IMR-90 (cell line): Measurements from ENCODE around the gene TRDMT1. TPM values are rescaled to one million over a fixed set of nuclear protein-coding genes. Genes with fewer than 3 reads are reported as not detected.
A peak's percentile ranks its signal among the peaks of the same experiment; 100 is the strongest.

Experiments
- ATAC-seq: fragments of 200-7000 bp; cut with Tn5 transposase; 2 replicates; pipeline ENCODE4 v1.9.1; 2020; ENCODE audit warnings: low read depth, mild to moderate bottlenecking, moderate library complexity
- BruUV-seq: library from RNA; stranded (reverse); fragments of 400-500 nt; replicated peaks from 2 replicates; lab custom pipeline; 2021; lab: Mats Ljungman, UMichigan
- CTCF ChIA-PET: fragments of 300-600 bp; formaldehyde crosslinking; extraction: SDS; loops from one replicate; lab custom pipeline; 2021; ENCODE audit warnings: antibody characterized with exemption; lab: Yijun Ruan, JAX
- POLR2A ChIA-PET: fragments of 300-600 bp; sonication (Branson Sonifier 250); formaldehyde crosslinking; loops from one replicate; lab custom pipeline; 2022; ENCODE audit warnings: antibody characterized with exemption; ENCODE audit not compliant: unreplicated experiment; lab: Charles Lee
- DNase-seq: peaks from one replicate; pipeline ENCODE4 v3.0.0; 2013
- H2AFZ ChIP-seq: replicated peaks from 2 replicates; pipeline ENCODE3; 2013; ENCODE audit warnings: low read length, mild to moderate bottlenecking; ENCODE audit not compliant: poor library complexity
- H2AK5ac ChIP-seq: 2 replicates; pipeline ENCODE4 v1.6.1; 2013; ENCODE audit warnings: low read depth, low read length, inconsistent platforms
- H2AK9ac ChIP-seq: replicated peaks from 2 replicates; pipeline ENCODE3; 2013; ENCODE audit warnings: mild to moderate bottlenecking, low read depth, low read length, moderate library complexity; ENCODE audit not compliant: poor library complexity
- H2BK120ac ChIP-seq: 2 replicates; pipeline ENCODE4 v1.6.1; 2013; ENCODE audit warnings: low read depth, low read length, inconsistent platforms
- H2BK15ac ChIP-seq: 3 replicates; pipeline ENCODE4 v1.6.1; 2013; ENCODE audit warnings: low read depth, low read length, inconsistent platforms
- H2BK20ac ChIP-seq: 2 replicates; pipeline ENCODE4 v1.6.1; 2013; ENCODE audit warnings: low read depth, mild to moderate bottlenecking, inconsistent platforms, low read length, moderate library complexity
- H2BK5ac ChIP-seq: 2 replicates; pipeline ENCODE4 v1.6.1; 2013; ENCODE audit warnings: mild to moderate bottlenecking, low read depth, low read length, inconsistent platforms; ENCODE audit not compliant: poor library complexity, severe bottlenecking
- H3K14ac ChIP-seq: replicated peaks from 2 replicates; pipeline ENCODE4 v1.6.1; 2013; ENCODE audit warnings: low read depth, low read length, inconsistent platforms
- H3K18ac ChIP-seq: 2 replicates; pipeline ENCODE4 v1.6.1; 2013; ENCODE audit warnings: low read depth, low read length, control low read depth
- H3K23ac ChIP-seq: 2 replicates; pipeline ENCODE4 v1.6.1; 2013; ENCODE audit warnings: low read depth, low read length, inconsistent platforms
- H3K27ac ChIP-seq: 2 replicates; pipeline ENCODE4 v1.5.1; 2013; ENCODE audit warnings: mild to moderate bottlenecking, control low read depth, low read length; ENCODE audit not compliant: insufficient read depth
- H3K27me3 ChIP-seq: 2 replicates; pipeline ENCODE4 v1.6.1; 2013; ENCODE audit warnings: low read length; ENCODE audit not compliant: control insufficient read depth, insufficient read depth
- H3K36me3 ChIP-seq: 2 replicates; pipeline ENCODE4 v1.6.1; 2013; ENCODE audit warnings: low read length, mixed read lengths; ENCODE audit not compliant: control insufficient read depth, insufficient read depth
- H3K4ac ChIP-seq: 2 replicates; pipeline ENCODE4 v1.6.1; 2013; ENCODE audit warnings: low read depth, low read length, inconsistent platforms
- H3K4me1 ChIP-seq: 2 replicates; pipeline ENCODE4 v1.6.1; 2013; ENCODE audit warnings: low read length, mixed read lengths; ENCODE audit not compliant: control insufficient read depth, insufficient read depth
- H3K4me2 ChIP-seq: 2 replicates; pipeline ENCODE4 v1.6.1; 2013; ENCODE audit warnings: low read depth, mild to moderate bottlenecking, control low read depth, low read length, moderate library complexity
- H3K4me3 ChIP-seq: 2 replicates; pipeline ENCODE4 v1.5.1; 2013; ENCODE audit warnings: low read depth, mild to moderate bottlenecking, control low read depth, low read length, moderate library complexity; ENCODE audit not compliant: insufficient read depth
- H3K56ac ChIP-seq: 2 replicates; pipeline ENCODE4 v1.6.1; 2013; ENCODE audit warnings: low read length, inconsistent platforms; ENCODE audit not compliant: insufficient read depth; ENCODE audit errors: extremely low read depth
- H3K79me1 ChIP-seq, 2 experiments: 2 replicates each; pipeline ENCODE4 v1.6.1; 2013; ENCODE audit warnings: low read length in 2 of 2, inconsistent platforms in 1 of 2, low read depth in 1 of 2
- H3K9ac ChIP-seq: 2 replicates; pipeline ENCODE4 v1.6.1; 2013; ENCODE audit warnings: low read depth, low read length, control low read depth
- H3K9me1 ChIP-seq: 2 replicates; pipeline ENCODE4 v1.6.1; 2013; ENCODE audit warnings: low read length, inconsistent platforms; ENCODE audit not compliant: insufficient read depth
- H3K9me3 ChIP-seq: 2 replicates; pipeline ENCODE4 v1.6.1; 2013; ENCODE audit warnings: low read length; ENCODE audit not compliant: control insufficient read depth, insufficient read depth
- H4K20me1 ChIP-seq: 2 replicates; pipeline ENCODE4 v1.6.1; 2013; ENCODE audit warnings: low read length, inconsistent platforms; ENCODE audit not compliant: insufficient read depth
- H4K5ac ChIP-seq: 2 replicates; pipeline ENCODE4 v1.6.1; 2013; ENCODE audit warnings: mild to moderate bottlenecking, low read depth, low read length, control low read depth
- H4K8ac ChIP-seq, 2 experiments: 2 replicates each; pipeline ENCODE4 v1.6.1; 2013; ENCODE audit warnings: low read depth in 2 of 2, low read length in 2 of 2, control low read depth in 1 of 2, inconsistent platforms in 1 of 2
- H4K91ac ChIP-seq: 2 replicates; pipeline ENCODE4 v1.6.1; 2013; ENCODE audit warnings: low read depth, low read length, inconsistent platforms; ENCODE audit not compliant: insufficient read depth
- BHLHE40 ChIP-seq: fragments of 150-350 bp; IDR thresholded peaks from 2 replicates; pipeline ENCODE4 v1.6.1; 2016; ENCODE audit warnings: mild to moderate bottlenecking, low read depth, low read length
- CEBPB ChIP-seq: IDR thresholded peaks from 2 replicates; pipeline ENCODE4 v1.6.1; 2012; ENCODE audit warnings: low read depth, low read length, improper control_type of control experiment
- CHD1 ChIP-seq: IDR thresholded peaks from 2 replicates; pipeline ENCODE4 v1.6.1; 2012; ENCODE audit warnings: low read depth, low read length, improper control_type of control experiment
- FOS ChIP-seq: fragments of 150-350 bp; IDR thresholded peaks from 2 replicates; pipeline ENCODE4 v1.6.1; 2016; ENCODE audit warnings: low read depth, low read length
- MAFK ChIP-seq: IDR thresholded peaks from 2 replicates; pipeline ENCODE4 v1.6.1; 2012; ENCODE audit warnings: low read depth, low read length, improper control_type of control experiment
- MXI1 ChIP-seq: IDR thresholded peaks from 2 replicates; pipeline ENCODE4 v1.6.1; 2012; ENCODE audit warnings: low read depth, mild to moderate bottlenecking, low read length, moderate library complexity, borderline replicate concordance
- NFE2L2 ChIP-seq: fragments of 150-350 bp; IDR thresholded peaks from 2 replicates; pipeline ENCODE4 v1.6.1; 2016; ENCODE audit warnings: low read depth, mild to moderate bottlenecking, low read length
- POLR2A ChIP-seq: IDR thresholded peaks from 2 replicates; pipeline ENCODE4 v1.6.1; 2012; ENCODE audit warnings: mild to moderate bottlenecking, low read depth, low read length
- RAD21 ChIP-seq: IDR thresholded peaks from 2 replicates; pipeline ENCODE4 v1.6.1; 2012; ENCODE audit warnings: low read length, improper control_type of control experiment
- RCOR1 ChIP-seq: IDR thresholded peaks from 2 replicates; pipeline ENCODE4 v1.6.1; 2012; ENCODE audit warnings: mild to moderate bottlenecking, low read length, improper control_type of control experiment; ENCODE audit not compliant: insufficient replicate concordance
- RFX5 ChIP-seq: IDR thresholded peaks from 2 replicates; pipeline ENCODE4 v1.8.0; 2012; ENCODE audit warnings: low read depth, mild to moderate bottlenecking, low read length, moderate library complexity
- SMC3 ChIP-seq: fragments of 150-350 bp; IDR thresholded peaks from 2 replicates; pipeline ENCODE4 v1.6.1; 2016; ENCODE audit warnings: low read depth, mild to moderate bottlenecking, antibody characterized with exemption, low read length, moderate library complexity
- WGBS, 2 experiments: methylation state at CpG; one replicate each; pipeline versions ENCODE4 v1.1.5 to v1.1.7; 2013; ENCODE audit warnings: missing lambda C conversion rate in 2 of 2; ENCODE audit not compliant: insufficient read length in 1 of 2; ENCODE audit errors: extremely low coverage in 2 of 2; 5-methylcytosine and 5-hydroxymethylcytosine counted together
- dilution Hi-C: fragments of 300-500 bp; cut with HindIII; formaldehyde crosslinking; loops from one replicate; pipeline ENCODE4 v1.14.3; 2018; ENCODE audit warnings: low sequenced_read_pairs; ENCODE audit not compliant: unreplicated experiment
- in situ Hi-C: fragments of 300-500 bp; cut with MboI; formaldehyde crosslinking; loops from 3 replicates; pipeline ENCODE4 v1.14.3; 2019; ENCODE audit warnings: low sequenced_read_pairs, inconsistent platforms, mixed read lengths
- intact Hi-C: fragments of 100-400 bp; cut with micrococcal nuclease; formaldehyde crosslinking; loops from 2 replicates; pipeline ENCODE4 v1.10.0; 2022
- polyA plus RNA-seq, 3 experiments: library from polyadenylated mRNA; depleted of rRNA; stranded (reverse); fragments of >200 nt; gene quantifications; 2 replicates each; pipeline ENCODE4 v1.2.3, GENCODE V29; 2012; ENCODE audit warnings: low replicate concordance in 1 of 3
- total RNA-seq: library from RNA; depleted of rRNA; stranded (reverse); fragments of >200 nt; gene quantifications from 2 replicates; pipeline ENCODE4 v1.2.3, GENCODE V29; 2012
- TF ChIP-seq, protein P1 (sequence below): conservative IDR thresholded peaks from 2 replicates; pipeline ENCODE4 v1.5.1; 2012; ENCODE audit warnings: mild to moderate bottlenecking, low read depth, low read length, improper control_type of control experiment
- TF ChIP-seq, protein P2 (sequence below): fragments of 150-350 bp; IDR thresholded peaks from 2 replicates; pipeline ENCODE4 v1.6.1; 2017; ENCODE audit warnings: mild to moderate bottlenecking, antibody characterized with exemption, low read length, low read depth
- TF ChIP-seq, protein P3 (sequence below): fragments of 150-350 bp; IDR thresholded peaks from 2 replicates; pipeline ENCODE4 v1.6.1; 2016; ENCODE audit warnings: low read depth, mild to moderate bottlenecking, low read length, moderate library complexity, borderline replicate concordance

TRDMT1 gene
- total and polyA plus RNA-seq, 2 of the 4 experiments (the other 2 are of a cell fraction): 2.1 to 4.7 TPM

DNA sequence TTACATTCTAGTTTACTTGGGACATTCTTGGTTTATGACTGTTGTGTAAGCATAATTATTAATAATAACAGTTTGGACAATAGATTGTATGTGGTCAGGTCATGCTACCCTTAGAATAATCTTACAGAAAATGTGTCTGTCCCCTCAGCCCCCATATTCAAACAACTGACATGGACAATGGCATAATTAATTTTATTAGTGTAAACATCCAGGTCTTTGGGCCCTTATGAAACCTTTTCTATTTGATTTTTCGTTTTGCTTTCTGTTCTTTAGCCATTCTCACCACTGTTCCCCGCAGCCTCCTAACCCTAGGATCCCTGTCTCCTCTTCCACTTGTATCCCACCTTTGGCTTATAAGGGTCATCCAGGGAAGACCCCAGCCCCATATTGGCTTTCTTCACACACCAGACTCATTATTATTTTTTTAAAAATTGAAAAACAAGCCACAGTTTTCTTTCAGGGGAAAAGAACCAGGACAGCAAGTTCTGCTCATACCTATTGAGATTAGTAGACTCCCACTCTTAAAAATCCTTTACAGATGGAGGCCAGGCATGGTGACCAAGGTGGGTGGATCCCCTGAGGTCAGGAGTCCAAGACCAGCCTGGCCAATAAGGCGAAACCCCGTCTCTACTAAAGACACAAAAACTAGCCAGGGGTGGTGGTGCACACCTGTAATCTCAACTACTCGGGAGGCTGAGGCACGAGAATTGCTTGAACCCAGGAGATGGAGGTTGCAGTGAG lies 38.0 kb upstream of the TRDMT1 start:
- Histone ChIP-seq H3K27ac (peak overlapping the region; percentile 7; the same call in 1 of the 2 replicates), H3K9ac (no peak overlapping the region), H3K14ac (no peak overlapping the region), H2AFZ (no peak overlapping the region), H2BK20ac (no peak overlapping the region), H4K8ac (no peak overlapping the region), H3K79me1 (peaks cover 10 to 11% of the 10 kb centered on the region in 2 experiments; a peak in 3 of 4 replicates), H3K56ac (no peak overlapping the region), H2AK9ac (no peak overlapping the region), H3K9me1 (no peaks in the 10 kb centered on the region), H3K27me3 (no peaks in the 10 kb centered on the region), H4K20me1 (peaks cover 43% of the 10 kb centered on the region), H3K4me2 (no peak overlapping the region), H2BK15ac (no peak overlapping the region), H4K91ac (no peak overlapping the region), H3K18ac (no peak overlapping the region), H3K9me3 (peaks cover 3% of the 10 kb centered on the region; the same call in 1 of the 2 replicates), H3K4me1 (peaks cover 13% of the 10 kb centered on the region), H3K36me3 (peaks cover 15% of the 10 kb centered on the region), H2BK120ac (no peak overlapping the region; the same call in 1 of the 2 replicates), H3K23ac (no peak overlapping the region), H3K4me3 (no peak overlapping the region), H2BK5ac (no peak overlapping the region), H4K5ac (no peak overlapping the region), H2AK5ac (no peak overlapping the region), H3K4ac (no peak overlapping the region)
- CTCF ChIA-PET: no interaction called here
- WGBS, 2 experiments: no CpG with 5 or more reads among the region's 6 CpGs
- intact Hi-C loops: no loop called here
- POLR2A ChIA-PET: no interaction called here
- ATAC-seq: no peak
- no TSS peak for BruUV-seq
- TF ChIP-seq POLR2A (no peak), BHLHE40 (no peak), SMC3 (no peak), CHD1 (no peak), NFE2L2 (no peak), MAFK (no peak), CEBPB (no peak), RAD21 (no peak), MXI1 (no peak), RFX5 (no peak), RCOR1 (no peak), FOS (no peak)
- TF ChIP-seq, protein P1, sequence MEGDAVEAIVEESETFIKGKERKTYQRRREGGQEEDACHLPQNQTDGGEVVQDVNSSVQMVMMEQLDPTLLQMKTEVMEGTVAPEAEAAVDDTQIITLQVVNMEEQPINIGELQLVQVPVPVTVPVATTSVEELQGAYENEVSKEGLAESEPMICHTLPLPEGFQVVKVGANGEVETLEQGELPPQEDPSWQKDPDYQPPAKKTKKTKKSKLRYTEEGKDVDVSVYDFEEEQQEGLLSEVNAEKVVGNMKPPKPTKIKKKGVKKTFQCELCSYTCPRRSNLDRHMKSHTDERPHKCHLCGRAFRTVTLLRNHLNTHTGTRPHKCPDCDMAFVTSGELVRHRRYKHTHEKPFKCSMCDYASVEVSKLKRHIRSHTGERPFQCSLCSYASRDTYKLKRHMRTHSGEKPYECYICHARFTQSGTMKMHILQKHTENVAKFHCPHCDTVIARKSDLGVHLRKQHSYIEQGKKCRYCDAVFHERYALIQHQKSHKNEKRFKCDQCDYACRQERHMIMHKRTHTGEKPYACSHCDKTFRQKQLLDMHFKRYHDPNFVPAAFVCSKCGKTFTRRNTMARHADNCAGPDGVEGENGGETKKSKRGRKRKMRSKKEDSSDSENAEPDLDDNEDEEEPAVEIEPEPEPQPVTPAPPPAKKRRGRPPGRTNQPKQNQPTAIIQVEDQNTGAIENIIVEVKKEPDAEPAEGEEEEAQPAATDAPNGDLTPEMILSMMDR: no peak
- TF ChIP-seq, protein P2, sequence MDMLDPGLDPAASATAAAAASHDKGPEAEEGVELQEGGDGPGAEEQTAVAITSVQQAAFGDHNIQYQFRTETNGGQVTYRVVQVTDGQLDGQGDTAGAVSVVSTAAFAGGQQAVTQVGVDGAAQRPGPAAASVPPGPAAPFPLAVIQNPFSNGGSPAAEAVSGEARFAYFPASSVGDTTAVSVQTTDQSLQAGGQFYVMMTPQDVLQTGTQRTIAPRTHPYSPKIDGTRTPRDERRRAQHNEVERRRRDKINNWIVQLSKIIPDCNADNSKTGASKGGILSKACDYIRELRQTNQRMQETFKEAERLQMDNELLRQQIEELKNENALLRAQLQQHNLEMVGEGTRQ: no peak
- TF ChIP-seq, protein P3, sequence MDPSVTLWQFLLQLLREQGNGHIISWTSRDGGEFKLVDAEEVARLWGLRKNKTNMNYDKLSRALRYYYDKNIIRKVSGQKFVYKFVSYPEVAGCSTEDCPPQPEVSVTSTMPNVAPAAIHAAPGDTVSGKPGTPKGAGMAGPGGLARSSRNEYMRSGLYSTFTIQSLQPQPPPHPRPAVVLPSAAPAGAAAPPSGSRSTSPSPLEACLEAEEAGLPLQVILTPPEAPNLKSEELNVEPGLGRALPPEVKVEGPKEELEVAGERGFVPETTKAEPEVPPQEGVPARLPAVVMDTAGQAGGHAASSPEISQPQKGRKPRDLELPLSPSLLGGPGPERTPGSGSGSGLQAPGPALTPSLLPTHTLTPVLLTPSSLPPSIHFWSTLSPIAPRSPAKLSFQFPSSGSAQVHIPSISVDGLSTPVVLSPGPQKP: no peak
- no peak for DNase-seq
- dilution Hi-C loops: no loop called here
- in situ Hi-C loops: no loop called here
